ENCODE data around the gene MEOX1.

MEOX1 gene

GRCh38 chr17:43652124-43652480 is 9.6 kb downstream of the MEOX1 start:
- DNase-seq: no peak

GRCh38 chr17:43650471-43650870 is 11.3 kb downstream of the MEOX1 start:
- no peak for DNase-seq

- DNase-seq: no peak
Observed at GRCh38 chr17:43648916-43649315, 12.8 kb downstream of the MEOX1 start.

- DNase-seq: no peak
Observed at GRCh38 chr17:43645765-43646481, 15.8 kb downstream of the MEOX1 start.

- DNase-seq: no peak
Observed at GRCh38 chr17:43645450-43645764, 16.3 kb downstream of the MEOX1 start.

GRCh38 chr17:43644081-43644480 is 17.6 kb downstream of the MEOX1 start:
- DNase-seq: no peak

- no peak for DNase-seq
Observed at GRCh38 chr17:43641416-43641815, 20.3 kb downstream of the MEOX1 start.

GRCh38 chr17:43640491-43641252 is 21.1 kb downstream of the MEOX1 start:
- no peak for DNase-seq

- no peak for DNase-seq
Observed at GRCh38 chr17:43637563-43638323, 24.0 kb downstream of the MEOX1 start.

- no peak for DNase-seq
Observed at GRCh38 chr17:43636426-43636825, 25.3 kb downstream of the MEOX1 start.

GRCh38 chr17:43634591-43635125 is 27.1 kb downstream of the MEOX1 start:
- DNase-seq: no peak

GRCh38 chr17:43632221-43632620 is 29.5 kb downstream of the MEOX1 start:
- DNase-seq: no peak

GRCh38 chr17:43631429-43631828 is 30.3 kb downstream of the MEOX1 start:
- no peak for DNase-seq

- no peak for DNase-seq
Observed at GRCh38 chr17:43628089-43628650, 33.6 kb downstream of the MEOX1 start.

GRCh38 chr17:43627653-43628052 is 34.1 kb downstream of the MEOX1 start:
- no peak for DNase-seq

GRCh38 chr17:43626023-43626422 is 35.7 kb downstream of the MEOX1 start:
- DNase-seq: no peak

- DNase-seq: no peak
Observed at GRCh38 chr17:43625606-43626005, 36.1 kb downstream of the MEOX1 start.

- no peak for DNase-seq
Observed at GRCh38 chr17:43620581-43620980, 41.1 kb downstream of the MEOX1 start.

GRCh38 chr17:43620147-43620546 is 41.6 kb downstream of the MEOX1 start:
- no peak for DNase-seq

GRCh38 chr17:43619705-43620104 is 42.0 kb downstream of the MEOX1 start:
- no peak for DNase-seq

- DNase-seq: no peak
Observed at GRCh38 chr17:43618276-43618675, 43.4 kb downstream of the MEOX1 start.

GRCh38 chr17:43616852-43617251 is 44.9 kb downstream of the MEOX1 start:
- no peak for DNase-seq

GRCh38 chr17:43616421-43616820 is 45.3 kb downstream of the MEOX1 start:
- DNase-seq: no peak

GRCh38 chr17:43616029-43616351 is 45.7 kb downstream of the MEOX1 start:
- DNase-seq: no peak

All from activated CD8-positive, alpha-beta memory T cell treated with anti-CD3 and anti-CD28 coated beads, Interleukin-2, amount 50 U/mL, for 4 hours (primary cell).